ENCODE results near the gene LY9. TPM values are rescaled to one million over a fixed set of nuclear protein-coding genes. Genes with fewer than 3 reads are reported as not detected.

LY9 gene
- total RNA-seq, 5 donors from 2014 or later (not counting 1 experiment from before 2014, with no cell fraction given): 95.4 to 127 (median 101) TPM

DNA sequence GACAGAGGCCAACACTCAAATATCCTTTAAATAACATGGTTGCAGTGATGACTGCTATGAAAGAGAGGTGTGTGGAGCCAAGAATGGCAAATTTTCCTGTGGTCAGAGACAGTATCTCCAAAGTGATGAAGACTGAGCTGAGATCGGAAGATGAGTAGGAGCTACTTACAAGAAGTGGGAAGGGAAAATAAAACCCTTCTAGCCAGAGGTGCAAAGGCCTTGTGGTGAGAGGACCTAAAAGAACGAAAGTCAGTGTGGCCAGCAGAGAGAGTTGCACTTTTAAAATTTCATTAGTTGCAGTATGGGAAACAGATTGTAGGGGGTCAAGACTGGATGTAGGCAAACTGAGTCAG, 39.1 kb upstream of the LY9 start:
- peak in 1 of 4 experiments; percentile 16 for ATAC-seq (replicated peaks in 1 of 4)
- Mint-ChIP-seq H3K9me3 (no peaks in the 10 kb centered on the region), H3K36me3 (peaks cover 4% of the 10 kb centered on the region), H3K27ac (peak overlapping the region; percentile 74 to 83), H3K4me3 (no peak overlapping the region), H3K4me1 (peaks cover 16 to 32% (median 26%) of the 10 kb centered on the region in 3 donors), H3K27me3 (no peaks in the 10 kb centered on the region)
- no peaks in the 10 kb centered on the region for H3K27me3 ChIP-seq (replicated peaks in 1 of 2; ENCODE audit: control insufficient read depth in 2 of 2, extremely low read depth in 1 of 2, insufficient read depth in 2 of 2, low read length in 1 of 2)
- CTCF ChIA-PET: interaction anchor here (0.6 to 2.4 kb wide), 6 partner anchors 10 to 192 kb away, joined by 3 to 20 read pairs (median 3); no protein-coding TSS in a partner anchor
- DNase-seq: no peak
- no peak overlapping the region for H3K4me3 ChIP-seq (ENCODE audit: control insufficient read depth in 1 of 2, extremely low read depth in 1 of 2, low read length in 1 of 2)
- POLR2A ChIA-PET: no interaction called here
- H3K4me1 ChIP-seq (ENCODE audit: control insufficient read depth in 1 of 2, extremely low read depth in 1 of 2, insufficient read depth in 2 of 2, low read length in 2 of 2): peaks cover 0 to 38% of the 10 kb centered on the region in 2 experiments
- no peaks in the 10 kb centered on the region for H3K36me3 ChIP-seq (ENCODE audit: control insufficient read depth in 2 of 2, extremely low read depth in 1 of 2, insufficient read depth in 1 of 2, low read length in 1 of 2)
- H3K9me3 ChIP-seq: no peaks in the 10 kb centered on the region
- peak overlapping the region; percentile 76 for H3K27ac ChIP-seq (ENCODE audit: low read length)
- WGBS (ENCODE audit: insufficient coverage): 50% methylated on average over 1 of the region's 2 CpGs

GRCh38 chr1:160758521-160758920, 37.5 kb upstream of the LY9 start:
- Histone ChIP-seq H3K9me3 (no peaks in the 10 kb centered on the region), H3K36me3 (ENCODE audit: control insufficient read depth in 2 of 2, extremely low read depth in 1 of 2, insufficient read depth in 1 of 2, low read length in 1 of 2) (no peaks in the 10 kb centered on the region), H3K4me1 (ENCODE audit: control insufficient read depth in 1 of 2, extremely low read depth in 1 of 2, insufficient read depth in 2 of 2, low read length in 2 of 2) (peaks cover 0 to 38% of the 10 kb centered on the region in 2 experiments), H3K4me3 (ENCODE audit: control insufficient read depth in 1 of 2, extremely low read depth in 1 of 2, low read length in 1 of 2) (no peak overlapping the region), H3K27me3 (replicated peaks in 1 of 2; ENCODE audit: control insufficient read depth in 2 of 2, extremely low read depth in 1 of 2, insufficient read depth in 2 of 2, low read length in 1 of 2) (no peaks in the 10 kb centered on the region), H3K27ac (ENCODE audit: low read length) (peak overlapping the region; percentile 28)
- Mint-ChIP-seq H3K9me3 (no peaks in the 10 kb centered on the region), H3K27ac (no peak overlapping the region), H3K4me1 (peaks cover 15 to 21% (median 16%) of the 10 kb centered on the region in 3 donors), H3K4me3 (no peak overlapping the region), H3K36me3 (no peaks in the 10 kb centered on the region), H3K27me3 (no peaks in the 10 kb centered on the region)
- no peak for ATAC-seq (replicated peaks in 1 of 4)
- WGBS (ENCODE audit: insufficient coverage): 38% methylated on average over 1 of the region's 2 CpGs
- ChIA-PET CTCF (interaction anchor here in 1 of 2 donors (0.7 kb wide), 1 partner anchor 11 kb away, joined by 3 read pairs; no protein-coding TSS in a partner anchor), POLR2A (interaction anchor here in 1 of 2 donors (0.7 kb wide), 1 partner anchor 144 kb away, joined by 7 read pairs; no protein-coding TSS in a partner anchor)
- DNase-seq: no peak

DNA sequence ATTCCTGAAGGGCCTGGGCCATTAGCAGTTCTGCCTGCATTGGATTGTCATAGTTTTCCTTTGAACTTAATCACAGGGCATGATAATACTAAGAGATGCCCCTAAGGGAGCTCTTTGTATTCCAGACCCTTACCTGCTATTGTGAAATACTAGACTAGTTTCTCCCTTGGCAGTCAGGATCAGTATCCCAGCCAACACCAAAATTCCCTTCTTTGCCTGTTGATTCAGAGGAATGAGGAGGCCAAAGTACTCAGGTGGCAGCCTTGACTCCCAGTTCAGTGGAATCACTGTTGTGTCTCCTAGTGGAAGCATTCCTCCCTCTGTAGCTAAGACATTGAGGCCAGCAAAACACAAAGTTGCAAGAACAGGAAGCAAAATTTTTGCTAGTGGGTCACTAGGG, 36.2 kb upstream of the LY9 start:
- ATAC-seq (replicated peaks in 1 of 4) (no peak), DNase-seq (no peak)
- no peak overlapping the region for H3K4me3 Mint-ChIP-seq
- CTCF ChIA-PET: interaction anchor here (0.5 to 1.0 kb wide), 3 partner anchors 9 to 316 kb away, joined by 3 to 4 read pairs (median 4); no protein-coding TSS in a partner anchor
- H3K36me3 Mint-ChIP-seq: no peaks in the 10 kb centered on the region
- H3K4me1 ChIP-seq (ENCODE audit: control insufficient read depth in 1 of 2, extremely low read depth in 1 of 2, insufficient read depth in 2 of 2, low read length in 2 of 2): peaks cover 0 to 37% of the 10 kb centered on the region in 2 experiments
- no peaks in the 10 kb centered on the region for H3K9me3 ChIP-seq
- H3K4me1 Mint-ChIP-seq: peaks cover 15 to 19% (median 16%) of the 10 kb centered on the region in 3 donors
- H3K36me3 ChIP-seq (ENCODE audit: control insufficient read depth in 2 of 2, extremely low read depth in 1 of 2, insufficient read depth in 1 of 2, low read length in 1 of 2): no peaks in the 10 kb centered on the region
- no peaks in the 10 kb centered on the region for H3K27me3 Mint-ChIP-seq
- H3K9me3 Mint-ChIP-seq: no peaks in the 10 kb centered on the region
- no peak overlapping the region for H3K4me3 ChIP-seq (ENCODE audit: control insufficient read depth in 1 of 2, extremely low read depth in 1 of 2, low read length in 1 of 2)
- H3K27ac ChIP-seq (ENCODE audit: low read length): no peak overlapping the region
- peak overlapping the region in 1 of 2 donors; percentile 8 for H3K27ac Mint-ChIP-seq
- H3K27me3 ChIP-seq (replicated peaks in 1 of 2; ENCODE audit: control insufficient read depth in 2 of 2, extremely low read depth in 1 of 2, insufficient read depth in 2 of 2, low read length in 1 of 2): no peaks in the 10 kb centered on the region
- POLR2A ChIA-PET: no interaction called here

DNA sequence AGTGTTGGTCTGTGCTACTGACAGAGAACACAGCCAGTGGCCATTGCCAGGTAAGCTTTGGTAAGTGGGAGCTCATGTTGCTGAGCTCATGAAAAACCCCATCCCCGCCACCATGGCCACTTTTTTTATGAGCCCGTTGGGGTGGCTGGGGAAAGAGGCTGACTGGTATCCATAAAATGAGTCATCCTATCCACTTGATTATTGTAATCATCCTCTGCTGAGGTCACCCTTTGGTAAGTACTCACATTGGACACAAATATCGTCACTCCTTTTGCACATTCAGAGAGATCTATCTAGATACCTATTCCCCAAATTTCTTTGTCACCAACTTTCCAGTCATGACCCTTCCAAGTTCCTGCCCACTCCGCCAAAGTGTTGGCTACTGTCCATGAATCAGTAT, 34.9 kb upstream of the LY9 start:
- DNase-seq: no peak
- POLR2A ChIA-PET: no interaction called here
- ATAC-seq (replicated peaks in 1 of 4): no peak
- no peaks in the 10 kb centered on the region for H3K27me3 ChIP-seq (replicated peaks in 1 of 2; ENCODE audit: control insufficient read depth in 2 of 2, extremely low read depth in 1 of 2, insufficient read depth in 2 of 2, low read length in 1 of 2)
- H3K4me1 Mint-ChIP-seq: peaks cover 10 to 12% (median 10%) of the 10 kb centered on the region in 3 donors
- H3K4me3 Mint-ChIP-seq: no peak overlapping the region
- H3K4me1 ChIP-seq (ENCODE audit: control insufficient read depth in 1 of 2, extremely low read depth in 1 of 2, insufficient read depth in 2 of 2, low read length in 2 of 2): peaks cover 0 to 24% of the 10 kb centered on the region in 2 experiments
- H3K27ac Mint-ChIP-seq: no peak overlapping the region
- no peak overlapping the region for H3K4me3 ChIP-seq (ENCODE audit: control insufficient read depth in 1 of 2, extremely low read depth in 1 of 2, low read length in 1 of 2)
- no peak overlapping the region for H3K27ac ChIP-seq (ENCODE audit: low read length)
- no peaks in the 10 kb centered on the region for H3K27me3 Mint-ChIP-seq
- H3K9me3 Mint-ChIP-seq: no peaks in the 10 kb centered on the region
- no CpG with 5 or more reads among the region's 4 CpGs for WGBS (ENCODE audit: insufficient coverage)
- no peaks in the 10 kb centered on the region for H3K36me3 Mint-ChIP-seq
- CTCF ChIA-PET: no interaction called here
- H3K36me3 ChIP-seq (ENCODE audit: control insufficient read depth in 2 of 2, extremely low read depth in 1 of 2, insufficient read depth in 1 of 2, low read length in 1 of 2): no peaks in the 10 kb centered on the region
- H3K9me3 ChIP-seq: no peaks in the 10 kb centered on the region

DNA sequence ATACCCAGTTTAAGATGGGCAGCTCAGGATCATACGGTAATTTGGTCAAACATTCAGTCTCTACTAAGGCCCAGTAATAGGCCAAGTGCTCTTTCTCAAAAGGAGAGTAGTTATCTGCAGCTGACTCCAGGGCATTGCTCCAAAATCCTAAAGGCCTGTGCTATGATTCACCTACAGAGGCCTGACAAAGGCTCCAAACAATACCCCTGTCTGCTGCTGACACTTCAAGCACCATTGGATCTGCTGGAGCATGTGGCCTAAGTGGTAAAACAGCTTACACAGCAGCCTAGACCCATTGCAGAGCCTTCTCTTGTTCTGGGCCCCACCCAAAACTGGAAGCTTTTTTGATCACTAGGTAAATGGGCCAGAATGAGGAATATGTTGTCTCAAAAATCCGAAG, 34.1 kb upstream of the LY9 start:
- WGBS (ENCODE audit: insufficient coverage): 100% methylated on average over 1 of the region's 2 CpGs
- CTCF ChIA-PET: interaction anchor here in 1 of 2 donors (1.0 kb wide), 1 partner anchor 17 kb away, joined by 3 read pairs; no protein-coding TSS in a partner anchor
- no peak overlapping the region for H3K4me3 Mint-ChIP-seq
- Histone ChIP-seq H3K27ac (ENCODE audit: low read length) (no peak overlapping the region), H3K9me3 (no peaks in the 10 kb centered on the region), H3K36me3 (ENCODE audit: control insufficient read depth in 2 of 2, extremely low read depth in 1 of 2, insufficient read depth in 1 of 2, low read length in 1 of 2) (no peaks in the 10 kb centered on the region), H3K4me3 (ENCODE audit: control insufficient read depth in 1 of 2, extremely low read depth in 1 of 2, low read length in 1 of 2) (no peak overlapping the region), H3K4me1 (ENCODE audit: control insufficient read depth in 1 of 2, extremely low read depth in 1 of 2, insufficient read depth in 2 of 2, low read length in 2 of 2) (peaks cover 2 to 20% of the 10 kb centered on the region in 2 experiments), H3K27me3 (replicated peaks in 1 of 2; ENCODE audit: control insufficient read depth in 2 of 2, extremely low read depth in 1 of 2, insufficient read depth in 2 of 2, low read length in 1 of 2) (no peaks in the 10 kb centered on the region)
- H3K9me3 Mint-ChIP-seq: no peaks in the 10 kb centered on the region
- POLR2A ChIA-PET: no interaction called here
- H3K27me3 Mint-ChIP-seq: no peaks in the 10 kb centered on the region
- DNase-seq (no peak), ATAC-seq (replicated peaks in 1 of 4) (no peak)
- no peaks in the 10 kb centered on the region for H3K36me3 Mint-ChIP-seq
- H3K4me1 Mint-ChIP-seq: peaks cover 7 to 9% (median 8%) of the 10 kb centered on the region in 3 donors
- H3K27ac Mint-ChIP-seq: no peak overlapping the region

- H3K36me3 ChIP-seq (ENCODE audit: control insufficient read depth in 2 of 2, extremely low read depth in 1 of 2, insufficient read depth in 1 of 2, low read length in 1 of 2): no peaks in the 10 kb centered on the region
- H3K9me3 ChIP-seq: no peaks in the 10 kb centered on the region
- ATAC-seq (replicated peaks in 1 of 4) (no peak), DNase-seq (no peak)
- H3K9me3 Mint-ChIP-seq: no peaks in the 10 kb centered on the region
- no peak overlapping the region for H3K4me3 ChIP-seq (ENCODE audit: control insufficient read depth in 1 of 2, extremely low read depth in 1 of 2, low read length in 1 of 2)
- POLR2A ChIA-PET: no interaction called here
- H3K27ac ChIP-seq (ENCODE audit: low read length): no peak overlapping the region
- CTCF ChIA-PET: interaction anchor here in 1 of 2 donors (1.3 to 1.5 kb wide), 2 partner anchors 31 to 38 kb away, joined by 4 read pairs; no protein-coding TSS in a partner anchor
- H3K4me1 ChIP-seq (ENCODE audit: control insufficient read depth in 1 of 2, extremely low read depth in 1 of 2, insufficient read depth in 2 of 2, low read length in 2 of 2): peaks cover 12 to 17% of the 10 kb centered on the region in 2 experiments
- H3K27ac Mint-ChIP-seq: no peak overlapping the region
- no peaks in the 10 kb centered on the region for H3K27me3 Mint-ChIP-seq
- 100% methylated on average over 1 of the region's 3 CpGs for WGBS (ENCODE audit: insufficient coverage)
- no peak overlapping the region for H3K4me3 Mint-ChIP-seq
- H3K4me1 Mint-ChIP-seq: peaks cover 21% of the 10 kb centered on the region in 3 donors
- no peaks in the 10 kb centered on the region for H3K27me3 ChIP-seq (replicated peaks in 1 of 2; ENCODE audit: control insufficient read depth in 2 of 2, extremely low read depth in 1 of 2, insufficient read depth in 2 of 2, low read length in 1 of 2)
- no peaks in the 10 kb centered on the region for H3K36me3 Mint-ChIP-seq
Measured at GRCh38 chr1:160763993-160764392, 32.0 kb upstream of the LY9 start.

Measured in T-cell (primary cell).